Medulla oblongata (tissue), 1 donor: ENCODE measurements around the gene ZNF346.

Experiments used
- DNase-seq: peaks from one replicate; pipeline ENCODE4 v3.0.0-alpha.2; 2015; ENCODE audit errors: extremely low spot score

ZNF346 gene

DNA sequence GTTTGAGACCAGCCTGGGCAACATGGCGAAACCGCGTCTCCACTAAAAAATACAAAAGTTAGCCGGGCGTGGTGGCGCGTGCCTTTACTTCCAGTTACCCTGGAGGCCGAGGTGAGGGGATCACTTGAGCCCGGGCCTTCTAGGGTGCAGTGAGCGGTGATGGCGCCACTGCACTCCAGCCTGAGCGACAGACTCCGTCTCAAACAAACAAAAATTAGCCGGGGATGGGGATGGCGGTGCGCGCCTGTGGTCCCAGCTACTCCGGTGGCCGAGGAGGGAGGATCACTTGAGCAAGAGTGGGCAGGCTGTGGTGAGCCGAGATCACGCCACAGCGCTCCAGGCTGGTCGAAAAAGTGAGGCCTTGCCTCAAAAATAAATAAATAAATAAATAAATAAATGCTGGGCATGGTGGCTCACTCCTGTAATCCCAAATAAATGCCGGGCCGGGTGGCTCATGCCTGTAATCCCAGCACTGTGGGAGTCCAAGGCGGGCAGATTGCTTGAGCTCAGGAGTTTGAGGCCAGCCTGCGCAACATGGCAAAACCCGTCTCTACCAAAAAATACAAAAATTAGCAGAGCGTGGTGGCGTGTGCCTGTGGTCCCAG lies 95.0 kb downstream of the ZNF346 start:
- no peak for DNase-seq

- DNase-seq = no peak
Measured at GRCh38 chr5:177122566-177122965, 100.1 kb downstream of the ZNF346 start.

DNA sequence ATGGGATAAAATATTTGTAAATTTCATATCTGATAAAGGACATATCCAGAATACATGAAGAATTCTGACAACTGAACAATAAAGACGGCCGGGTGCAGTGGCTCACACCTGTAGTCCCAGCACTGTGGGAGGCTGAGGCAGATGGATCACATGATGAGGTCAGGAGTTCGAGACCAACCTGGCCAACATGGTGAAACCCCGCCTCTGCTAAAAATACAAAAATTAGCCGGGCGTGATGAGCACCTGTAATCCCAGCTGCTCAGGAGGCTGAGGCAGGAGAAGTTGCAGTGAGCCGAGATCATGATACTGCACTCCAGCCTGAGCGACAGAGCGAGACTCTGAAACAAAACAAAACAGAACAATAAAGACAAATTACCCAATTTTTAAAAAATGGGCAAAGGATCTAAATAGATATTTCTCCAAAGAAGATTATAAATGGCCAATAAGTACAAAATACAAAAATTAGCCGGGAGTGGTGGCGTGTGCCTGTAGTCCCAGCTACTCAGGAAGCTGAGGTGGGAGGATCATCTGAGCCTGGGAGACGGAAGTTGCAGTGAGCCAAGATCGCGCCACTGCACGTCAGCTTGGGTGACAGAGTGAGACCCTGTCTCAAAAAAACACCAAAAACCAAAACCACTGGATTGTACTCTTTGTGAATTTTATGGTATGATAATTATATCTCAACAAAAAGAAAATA lies 101.4 kb downstream of the ZNF346 start:
- DNase-seq = no peak

GRCh38 chr5:177124486-177124991 lies 102.0 kb downstream of the ZNF346 start:
- no peak for DNase-seq

GRCh38 chr5:177126771-177127170 lies 104.3 kb downstream of the ZNF346 start:
- no peak for DNase-seq

DNA sequence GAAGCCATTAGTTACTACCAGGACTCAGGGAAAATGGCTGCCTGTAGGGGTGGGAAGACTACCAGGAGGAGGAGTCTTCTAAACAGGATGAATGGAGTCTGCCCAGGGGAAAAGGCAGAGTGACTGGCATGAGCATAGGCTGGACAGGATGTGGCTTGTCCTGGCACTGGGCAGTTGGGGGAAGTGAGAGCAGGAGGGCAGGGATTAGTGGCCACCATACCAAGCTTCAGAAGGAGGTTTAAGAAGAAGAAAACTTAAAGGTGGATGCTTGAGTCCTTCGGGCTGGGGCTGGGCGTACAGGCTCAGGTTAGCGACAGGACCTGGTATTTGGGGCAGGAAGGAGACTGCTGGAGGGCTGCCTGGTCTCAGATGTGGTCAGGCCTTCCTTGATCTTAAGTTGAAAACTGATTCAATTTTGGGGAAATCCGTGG lies 106.1 kb downstream of the ZNF346 start:
- no peak for DNase-seq

DNA sequence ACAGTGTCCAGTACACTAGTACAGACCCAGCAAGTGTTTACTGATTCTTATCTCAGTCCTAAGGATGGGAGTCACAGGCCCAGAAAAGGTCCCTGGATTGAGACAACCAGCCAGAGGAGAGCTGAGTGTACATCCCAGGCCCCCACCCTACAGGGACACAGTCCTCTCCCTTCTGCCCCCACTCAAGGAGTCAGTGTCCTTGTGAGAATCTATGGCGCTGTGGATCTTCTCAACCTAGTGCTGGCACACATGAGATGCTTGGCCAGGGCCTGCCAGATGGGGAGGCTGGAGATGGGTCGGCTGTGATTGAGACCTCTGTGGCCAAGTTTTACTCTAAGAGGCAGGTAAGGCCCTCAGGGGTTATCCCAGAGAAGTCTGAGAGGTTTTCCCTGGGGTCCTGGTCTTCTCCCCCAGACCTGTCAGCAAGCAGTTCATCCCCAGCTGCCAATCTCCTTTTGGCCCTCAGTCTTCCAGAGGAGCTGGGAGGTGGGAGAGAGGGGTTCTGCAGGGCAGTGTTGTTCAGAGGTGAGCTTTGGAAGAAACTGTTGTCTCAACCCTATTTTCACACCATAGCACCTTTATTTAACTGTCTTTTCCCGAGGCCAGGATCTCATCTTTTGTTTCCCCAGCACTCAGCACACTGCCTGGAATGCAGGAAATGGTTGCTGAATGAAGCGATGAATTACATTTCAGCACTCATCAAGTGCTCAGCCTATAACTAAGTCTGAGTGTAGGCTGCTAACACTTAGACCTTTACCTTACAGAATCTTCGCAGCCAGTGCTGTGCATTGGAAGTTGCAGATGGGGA lies 107.9 kb downstream of the ZNF346 start:
- no peak for DNase-seq
